HepG2 (cell line): ENCODE results near the gene COL27A1. TPM values are rescaled to one million over a fixed set of nuclear protein-coding genes. Genes with fewer than 3 reads are reported as not detected.

Experiments
- FIP1L1 ChIP-seq: fragments of 200-400 bp; formaldehyde crosslinking; IDR thresholded peaks from 2 replicates; pipeline ENCODE4 v1.6.1; 2018; ENCODE audit warnings: low read depth, mild to moderate bottlenecking, low read length, moderate library complexity, borderline replicate concordance; ENCODE audit not compliant: insufficient read depth
- FOXK2 ChIP-seq: fragments of 450-650 bp; IDR thresholded peaks from 2 replicates; pipeline ENCODE4 v1.6.1; 2016
- GMEB1 ChIP-seq: sonication (generic); formaldehyde crosslinking; IDR thresholded peaks from 2 replicates; pipeline ENCODE4 v1.5.1; 2020; ENCODE audit warnings: missing genetic modification reagents, mild to moderate bottlenecking, borderline replicate concordance
- HNRNPL ChIP-seq: fragments of 200-400 bp; formaldehyde crosslinking; IDR thresholded peaks from 2 replicates; pipeline ENCODE4 v1.6.1; 2017; ENCODE audit warnings: mild to moderate bottlenecking, low read depth, low read length
- MAX ChIP-seq: IDR thresholded peaks from 2 replicates; pipeline ENCODE4 v1.6.1; 2012; ENCODE audit warnings: inconsistent platforms
- MED1 ChIP-seq: sonication (generic); formaldehyde crosslinking; IDR thresholded peaks from 2 replicates; pipeline ENCODE4 v1.4.0; 2020; ENCODE audit warnings: missing genetic modification reagents
- MIER2 ChIP-seq: IDR thresholded peaks from 2 replicates; pipeline ENCODE4 v1.6.1; 2016; ENCODE audit warnings: missing biosample characterization, missing genetic modification reagents
- TIGD3 ChIP-seq: sonication (generic); formaldehyde crosslinking; IDR thresholded peaks from 2 replicates; pipeline ENCODE4 v1.5.1; 2020; ENCODE audit warnings: mild to moderate bottlenecking, missing genetic modification reagents, borderline replicate concordance
- ZBTB8A ChIP-seq: sonication (generic); formaldehyde crosslinking; IDR thresholded peaks from 2 replicates; pipeline ENCODE4 v1.4.0; 2020; ENCODE audit warnings: mild to moderate bottlenecking, low read depth, missing genetic modification reagents, borderline replicate concordance
- ZNF12 ChIP-seq: sonication (generic); formaldehyde crosslinking; IDR thresholded peaks from 2 replicates; pipeline ENCODE4 v1.5.0; 2020; ENCODE audit warnings: missing genetic modification reagents
- ZNF160 ChIP-seq: sonication (generic); formaldehyde crosslinking; IDR thresholded peaks from 2 replicates; pipeline ENCODE4 v1.8.0; 2022; ENCODE audit warnings: mild to moderate bottlenecking, inconsistent platforms, missing genetic modification reagents
- ZNF20 ChIP-seq: sonication (generic); formaldehyde crosslinking; IDR thresholded peaks from 2 replicates; pipeline ENCODE4 v1.4.0; 2020; ENCODE audit warnings: mild to moderate bottlenecking, moderate library complexity, missing genetic modification reagents
- ZNF251 ChIP-seq: sonication (generic); formaldehyde crosslinking; IDR thresholded peaks from 2 replicates; pipeline ENCODE4 v1.9.0; 2021; ENCODE audit warnings: mild to moderate bottlenecking, missing genetic modification reagents
- ZNF609 ChIP-seq: sonication (generic); formaldehyde crosslinking; IDR thresholded peaks from 2 replicates; pipeline ENCODE4 v1.4.0; 2020; ENCODE audit warnings: mild to moderate bottlenecking, missing genetic modification reagents, borderline replicate concordance
- ZNF747 ChIP-seq: sonication (generic); formaldehyde crosslinking; IDR thresholded peaks from 2 replicates; pipeline ENCODE4 v1.8.1; 2023; ENCODE audit warnings: missing genetic modification reagents, mild to moderate bottlenecking, borderline replicate concordance
- ZNF841 ChIP-seq: sonication (generic); formaldehyde crosslinking; IDR thresholded peaks from 2 replicates; pipeline ENCODE4 v1.8.1; 2023; ENCODE audit warnings: missing genetic modification reagents, borderline replicate concordance
- polyA plus RNA-seq, 8 experiments: library from polyadenylated mRNA; depleted of rRNA in 3 of 8; stranded (reverse) in 7 of 8; unstranded in 1 of 8; fragments of >200 nt; fragmentation: Illumina TruSeq in 4 of 8; extraction: Trizol in 4 of 8; gene quantifications; 2 replicates each; pipeline versions ENCODE4 v1.2.1 to v1.2.3, GENCODE V29; 2011 to 2016; ENCODE audit warnings: low read depth in 4 of 8, missing spikeins in 1 of 8, mixed read lengths in 1 of 8; ENCODE audit not compliant: insufficient read depth in 1 of 8
- total RNA-seq, 5 experiments: library from RNA; depleted of rRNA; stranded (reverse); fragments of >200 nt; fragmentation: Illumina TruSeq; extraction: Trizol; gene quantifications; 2 replicates each; pipeline ENCODE4 v1.2.3, GENCODE V29; 2016; ENCODE audit warnings: low read depth in 1 of 5
- TF ChIP-seq, protein P1 (sequence below): sonication (generic); formaldehyde crosslinking; IDR thresholded peaks from 2 replicates; pipeline ENCODE4 v1.4.0; 2020; ENCODE audit warnings: missing genetic modification reagents, borderline replicate concordance

The COL27A1 gene
- total and polyA plus RNA-seq, 2 of the 13 experiments (the other 11 are each of a cell fraction or from before 2014, with no cell fraction given): 71.3 to 89.1 TPM

DNA sequence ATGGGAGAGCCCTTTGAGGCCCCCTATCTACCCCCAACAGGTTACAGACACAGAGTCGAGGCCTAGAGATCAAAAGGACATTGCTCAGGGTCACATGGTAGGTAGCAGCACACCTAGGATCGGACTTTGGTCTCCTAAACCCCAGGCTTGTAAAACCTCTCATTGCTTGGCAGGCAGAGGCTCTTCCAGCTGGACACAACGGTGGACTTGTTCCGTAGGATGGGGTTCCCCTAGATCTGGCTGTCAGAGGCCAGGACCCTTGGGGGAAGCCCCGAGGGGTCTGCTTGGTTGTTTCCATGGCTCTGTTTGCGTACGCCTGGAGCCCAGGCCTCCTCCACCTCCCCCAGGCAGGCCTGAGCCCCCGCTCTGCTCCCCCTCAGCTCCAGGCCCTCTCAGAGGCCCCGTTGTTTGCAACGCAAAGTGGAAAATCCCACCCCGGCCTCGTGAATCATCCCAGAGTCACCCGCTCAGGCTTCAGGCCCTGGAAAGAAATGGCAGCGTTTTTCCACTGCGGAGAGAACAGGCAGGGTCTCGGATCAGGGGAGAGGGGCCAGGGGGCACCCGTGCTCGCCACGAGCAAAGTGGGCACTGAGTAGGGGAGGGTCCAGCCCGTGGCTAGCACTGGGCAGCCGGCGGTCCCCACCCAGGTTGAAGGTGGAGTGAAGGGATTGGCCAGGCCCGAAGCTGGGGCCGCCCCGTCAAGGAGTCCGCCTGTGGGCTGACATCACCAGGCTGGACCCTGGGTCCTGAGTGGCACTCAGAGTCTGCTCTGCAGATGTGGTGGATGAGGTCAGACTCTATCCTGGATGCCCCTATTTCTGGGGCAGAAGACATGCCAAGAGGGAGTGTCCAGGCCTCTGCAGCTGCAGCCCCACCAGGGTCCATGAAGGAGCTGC lies 19.8 kb downstream of the COL27A1 start (continued):
- TF ChIP-seq, protein P1, sequence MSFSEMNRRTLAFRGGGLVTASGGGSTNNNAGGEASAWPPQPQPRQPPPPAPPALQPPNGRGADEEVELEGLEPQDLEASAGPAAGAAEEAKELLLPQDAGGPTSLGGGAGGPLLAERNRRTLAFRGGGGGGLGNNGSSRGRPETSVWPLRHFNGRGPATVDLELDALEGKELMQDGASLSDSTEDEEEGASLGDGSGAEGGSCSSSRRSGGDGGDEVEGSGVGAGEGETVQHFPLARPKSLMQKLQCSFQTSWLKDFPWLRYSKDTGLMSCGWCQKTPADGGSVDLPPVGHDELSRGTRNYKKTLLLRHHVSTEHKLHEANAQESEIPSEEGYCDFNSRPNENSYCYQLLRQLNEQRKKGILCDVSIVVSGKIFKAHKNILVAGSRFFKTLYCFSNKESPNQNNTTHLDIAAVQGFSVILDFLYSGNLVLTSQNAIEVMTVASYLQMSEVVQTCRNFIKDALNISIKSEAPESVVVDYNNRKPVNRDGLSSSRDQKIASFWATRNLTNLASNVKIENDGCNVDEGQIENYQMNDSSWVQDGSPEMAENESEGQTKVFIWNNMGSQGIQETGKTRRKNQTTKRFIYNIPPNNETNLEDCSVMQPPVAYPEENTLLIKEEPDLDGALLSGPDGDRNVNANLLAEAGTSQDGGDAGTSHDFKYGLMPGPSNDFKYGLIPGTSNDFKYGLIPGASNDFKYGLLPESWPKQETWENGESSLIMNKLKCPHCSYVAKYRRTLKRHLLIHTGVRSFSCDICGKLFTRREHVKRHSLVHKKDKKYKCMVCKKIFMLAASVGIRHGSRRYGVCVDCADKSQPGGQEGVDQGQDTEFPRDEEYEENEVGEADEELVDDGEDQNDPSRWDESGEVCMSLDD: peak; percentile 88; the same call in 1 of the 2 replicates
- peak; percentile 22; the same call in 1 of the 2 replicates for TF ChIP-seq ZNF747 (CRISPR knock-in tag)
- peak; percentile 82 for TF ChIP-seq MED1 (CRISPR knock-in tag)
- TF ChIP-seq MIER2 (CRISPR knock-in tag): 0 out of 2 replicates have a peak, but pooled peaks have one; percentile 40
- TF ChIP-seq ZNF841 (CRISPR knock-in tag): no peak
- no peak for TF ChIP-seq ZNF12 (CRISPR knock-in tag)
- no peak for TF ChIP-seq ZNF251 (CRISPR knock-in tag)
- TF ChIP-seq ZBTB8A (CRISPR knock-in tag): no peak
- TF ChIP-seq TIGD3 (CRISPR knock-in tag): no peak
- no peak for TF ChIP-seq FIP1L1
- peak; percentile 94 for TF ChIP-seq HNRNPL
- TF ChIP-seq ZNF160 (CRISPR knock-in tag): peak; percentile 80
- TF ChIP-seq ZNF609: no peak
- TF ChIP-seq ZNF20: no peak
- TF ChIP-seq GMEB1 (CRISPR knock-in tag): peak; percentile 48; the same call in 1 of the 2 replicates
- peak; percentile 66; the same call in 1 of the 2 replicates for TF ChIP-seq MAX
- TF ChIP-seq FOXK2: no peak
